Thyroid gland (tissue), 4 donors: ENCODE data around the gene MBL2. TPM values are rescaled to one million over a fixed set of nuclear protein-coding genes. Genes with fewer than 3 reads are reported as not detected.

Experiments used
- DNase-seq, 2 donors: peaks; one replicate each; pipeline ENCODE4 v3.0.0-alpha.2; 2019
- H3K27ac ChIP-seq, 3 donors: fragments of 200-600 bp; sonication (generic); 1 replicate in 2 of 3; 2 replicates in 1 of 3; pipeline ENCODE4 v1.5.1; 2016 to 2019; ENCODE audit warnings: mild to moderate bottlenecking in 1 of 3, moderate library complexity in 1 of 3
- H3K27me3 ChIP-seq: fragments of 200-600 bp; sonication (generic); one replicate; pipeline ENCODE4 v1.5.1; 2019
- H3K36me3 ChIP-seq, 2 donors: fragments of 200-600 bp; sonication (generic); one replicate each; pipeline ENCODE4 v1.5.1; 2016 to 2019
- H3K4me1 ChIP-seq, 2 donors: fragments of 200-600 bp; sonication (generic); one replicate each; pipeline ENCODE4 v1.5.1; 2017 to 2019
- H3K4me3 ChIP-seq, 3 donors: fragments of 200-600 bp; sonication (generic); replicated peaks in 1 of 3; 1 replicate in 2 of 3; 2 replicates in 1 of 3; pipeline ENCODE4 v1.5.1; 2016; ENCODE audit warnings: mild to moderate bottlenecking in 1 of 3
- H3K9me3 ChIP-seq: fragments of 200-600 bp; sonication (generic); one replicate; pipeline ENCODE4 v1.5.1; 2017
- CTCF ChIP-seq, 6 experiments: fragments of 200-600 bp in 3 of 6; fragments of 450-650 bp in 3 of 6; sonication (generic) in 3 of 6; IDR thresholded peaks; one replicate each; pipeline ENCODE4 v1.5.1; 2016 to 2019; ENCODE audit warnings: antibody characterized with exemption in 6 of 6, mild to moderate bottlenecking in 2 of 6, inconsistent platforms in 1 of 6, moderate library complexity in 1 of 6
- POLR2A ChIP-seq, 2 donors: fragments of 450-650 bp; IDR thresholded peaks; one replicate each; pipeline ENCODE4 v1.6.1; 2017; ENCODE audit warnings: antibody characterized with exemption in 2 of 2, mild to moderate bottlenecking in 2 of 2, moderate library complexity in 1 of 2
- WGBS, 2 donors: methylation state at CpG; one replicate each; pipeline ENCODE4 v1.1.5; 2017; 5-methylcytosine and 5-hydroxymethylcytosine counted together
- intact Hi-C: fragments of 100-400 bp; cut with DNase I; formaldehyde crosslinking; loops from one replicate; pipeline ENCODE4 v1.15.1; 2023
- total RNA-seq, 4 donors: library from RNA; depleted of rRNA; stranded (reverse); fragments of >200 nt; gene quantifications; one replicate each; pipeline ENCODE4 v1.2.3, GENCODE V29; 2016

Gene MBL2
- total RNA-seq, 4 donors from 2014 or later = not detected

GRCh38 chr10:52785418-52785817, 12.8 kb upstream of the MBL2 start:
- intact Hi-C loops = no loop called here
- Histone ChIP-seq H3K4me3 (no peak overlapping the region), H3K4me1 (no peaks in the 10 kb centered on the region), H3K36me3 (no peaks in the 10 kb centered on the region), H3K27me3 (no peaks in the 10 kb centered on the region), H3K27ac (no peak overlapping the region), H3K9me3 (no peaks in the 10 kb centered on the region)
- 22 to 75% methylated on average over 3 of the region's 3 CpGs for WGBS, 2 donors
- no peak for TF ChIP-seq CTCF (IDR thresholded peaks at IDR 0.05)
- no peak for TF ChIP-seq POLR2A (IDR thresholded peaks at IDR 0.05)
- DNase-seq = no peak

- Histone ChIP-seq H3K27me3 (no peaks in the 10 kb centered on the region), H3K4me3 (no peak overlapping the region), H3K36me3 (no peaks in the 10 kb centered on the region), H3K4me1 (no peaks in the 10 kb centered on the region), H3K9me3 (no peaks in the 10 kb centered on the region), H3K27ac (no peak overlapping the region)
- WGBS, 2 donors = 91 to 92% methylated on average over 3 of the region's 3 CpGs
- intact Hi-C loops = no loop called here
- no peak for DNase-seq
- TF ChIP-seq CTCF (IDR thresholded peaks at IDR 0.05) (no peak), POLR2A (IDR thresholded peaks at IDR 0.05) (no peak)
Measured at GRCh38 chr10:52783726-52784125, 11.1 kb upstream of the MBL2 start.

GRCh38 chr10:52782554-52782953, 10.0 kb upstream of the MBL2 start:
- Histone ChIP-seq H3K27ac (no peak overlapping the region), H3K36me3 (no peaks in the 10 kb centered on the region), H3K9me3 (no peaks in the 10 kb centered on the region), H3K4me1 (no peaks in the 10 kb centered on the region), H3K27me3 (no peaks in the 10 kb centered on the region), H3K4me3 (no peak overlapping the region)
- TF ChIP-seq POLR2A (IDR thresholded peaks at IDR 0.05) (no peak), CTCF (IDR thresholded peaks at IDR 0.05) (no peak)
- no peak for DNase-seq
- intact Hi-C loops = no loop called here

- Histone ChIP-seq H3K4me1 (no peaks in the 10 kb centered on the region), H3K27me3 (no peaks in the 10 kb centered on the region), H3K4me3 (no peak overlapping the region), H3K9me3 (no peaks in the 10 kb centered on the region), H3K36me3 (no peaks in the 10 kb centered on the region), H3K27ac (no peak overlapping the region)
- no peak for TF ChIP-seq CTCF (IDR thresholded peaks at IDR 0.05)
- TF ChIP-seq POLR2A (IDR thresholded peaks at IDR 0.05) = no peak
- DNase-seq = no peak
- WGBS, 2 donors = 36 to 46% methylated on average over 5 to 6 of the region's 6 CpGs
- intact Hi-C loops = no loop called here
Measured at GRCh38 chr10:52780391-52781155, 8.0 kb upstream of the MBL2 start.

- Histone ChIP-seq H3K36me3 (no peaks in the 10 kb centered on the region), H3K9me3 (no peaks in the 10 kb centered on the region), H3K4me1 (no peaks in the 10 kb centered on the region), H3K27me3 (no peaks in the 10 kb centered on the region), H3K4me3 (no peak overlapping the region), H3K27ac (no peak overlapping the region)
- DNase-seq = peak; percentile 49
- TF ChIP-seq CTCF (IDR thresholded peaks at IDR 0.05) = peak in 5 of 6 experiments; percentile 42 to 74 (median 64)
- no peak for TF ChIP-seq POLR2A (IDR thresholded peaks at IDR 0.05)
- intact Hi-C loops = no loop called here
- 73 to 76% methylated on average over 13 of the region's 13 CpGs for WGBS, 2 donors
Measured at GRCh38 chr10:52779541-52780390, 7.2 kb upstream of the MBL2 start.
